Brain pericyte (primary cell): ENCODE data around the gene BANF2.

ENCODE experiments used
- DNase-seq: peaks from one replicate; pipeline ENCODE4 v3.0.0-alpha.2; 2012; ENCODE audit warnings: low read depth, low spot score

Gene BANF2

GRCh38 chr20:17664025-17664633 is 35.6 kb upstream of the BANF2 start:
- DNase-seq, result no peak

- DNase-seq, result no peak
These were observed 34.0 kb upstream of the BANF2 start for GRCh38 chr20:17665756-17666155.

DNA sequence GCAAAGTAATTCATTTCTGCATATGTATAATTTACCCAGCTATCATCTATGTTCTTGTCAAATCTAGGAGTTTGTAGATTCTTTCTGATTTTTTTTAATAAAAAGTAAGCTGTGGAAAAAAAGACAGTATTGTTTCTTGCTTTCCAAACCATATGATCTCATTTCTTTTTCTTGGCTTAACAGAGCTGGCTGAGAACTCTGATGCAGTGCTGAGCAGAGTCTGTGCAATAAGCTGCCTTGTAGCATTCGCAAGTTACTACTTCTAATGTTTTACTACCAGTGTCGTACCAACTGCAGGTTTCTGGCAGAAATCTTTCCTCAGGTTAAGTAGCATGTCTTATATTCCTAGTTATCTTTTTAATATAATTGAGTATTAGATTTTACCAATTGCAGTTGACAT is 33.3 kb upstream of the BANF2 start:
- DNase-seq, result no peak

DNA sequence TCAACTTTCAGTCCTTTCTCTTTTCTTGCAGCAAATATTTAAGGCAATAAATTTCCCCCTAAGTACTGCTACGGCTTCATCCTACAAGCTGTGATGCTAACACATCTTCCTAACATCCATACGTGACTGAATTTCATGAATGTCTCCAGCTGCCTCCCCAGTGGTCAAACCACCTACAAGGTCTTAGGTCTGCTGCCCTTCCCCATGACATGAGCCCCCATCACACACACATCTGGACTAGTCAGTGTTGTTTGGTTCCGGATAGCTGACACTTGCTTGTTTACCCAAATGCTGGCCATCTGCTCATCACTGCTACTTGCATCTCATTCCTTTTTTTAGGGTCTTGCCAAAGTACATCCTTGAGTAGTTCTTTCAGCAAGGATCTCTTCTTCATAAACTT is 32.3 kb upstream of the BANF2 start:
- no peak for DNase-seq

GRCh38 chr20:17668432-17668831 is 31.3 kb upstream of the BANF2 start:
- DNase-seq, result no peak

DNA sequence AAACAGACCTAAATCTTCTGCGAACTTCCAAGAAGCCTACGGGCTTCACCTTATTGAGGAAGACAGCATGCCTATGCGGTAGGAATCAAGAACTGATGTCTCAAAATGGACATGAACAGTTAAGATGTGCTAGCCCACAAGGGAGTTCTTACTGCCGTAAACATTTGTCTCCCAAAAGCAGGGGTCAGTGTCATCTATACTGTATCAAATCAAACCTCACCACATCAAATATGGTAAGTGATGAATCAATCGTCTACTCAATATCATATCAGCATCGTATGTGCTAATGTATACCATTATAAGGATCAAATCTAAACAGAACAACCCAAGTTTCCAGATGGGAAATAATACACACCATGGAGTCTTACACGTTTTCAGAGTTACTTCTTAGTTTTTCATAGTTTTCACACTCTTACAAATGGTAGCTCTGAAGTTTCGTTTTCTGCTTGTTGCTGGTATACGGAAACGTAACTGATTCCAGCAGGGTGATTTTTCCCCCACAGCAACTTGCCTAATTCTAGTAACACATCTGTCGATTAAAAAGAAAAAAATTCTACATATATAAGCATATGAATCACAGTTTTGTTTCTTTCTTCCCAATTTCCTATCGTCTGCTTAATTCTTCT is 30.3 kb upstream of the BANF2 start:
- no peak for DNase-seq

GRCh38 chr20:17671011-17671410 is 28.8 kb upstream of the BANF2 start:
- no peak for DNase-seq

- DNase-seq, result no peak
These were observed 28.2 kb upstream of the BANF2 start for GRCh38 chr20:17671565-17671964.

GRCh38 chr20:17673084-17673483 is 26.7 kb upstream of the BANF2 start:
- no peak for DNase-seq

GRCh38 chr20:17674722-17675518 is 24.8 kb upstream of the BANF2 start:
- DNase-seq, result no peak

- DNase-seq, result no peak
These were observed 24.0 kb upstream of the BANF2 start for GRCh38 chr20:17675519-17676377.

- no peak for DNase-seq
These were observed 23.4 kb upstream of the BANF2 start for GRCh38 chr20:17676378-17676759.

GRCh38 chr20:17676942-17677341 is 22.8 kb upstream of the BANF2 start:
- no peak for DNase-seq

DNA sequence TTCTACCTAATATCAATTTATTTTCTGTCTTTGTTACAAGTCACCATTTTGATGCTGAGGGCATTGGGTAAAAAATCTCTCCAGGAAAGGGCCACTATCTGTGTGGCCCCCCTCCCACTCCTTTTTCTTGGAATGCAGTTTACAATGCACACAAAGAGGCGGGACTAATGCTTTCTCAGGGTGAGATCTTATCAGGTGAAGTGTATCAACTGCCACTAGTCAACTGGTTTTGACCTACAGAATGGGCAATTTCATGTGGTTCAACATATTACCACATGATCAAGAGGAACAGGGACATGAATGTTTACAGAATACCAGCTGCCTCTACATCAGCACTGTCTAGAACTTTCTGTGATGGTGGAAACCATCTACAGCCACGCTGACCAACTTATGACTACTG is 21.5 kb upstream of the BANF2 start:
- no peak for DNase-seq

DNA sequence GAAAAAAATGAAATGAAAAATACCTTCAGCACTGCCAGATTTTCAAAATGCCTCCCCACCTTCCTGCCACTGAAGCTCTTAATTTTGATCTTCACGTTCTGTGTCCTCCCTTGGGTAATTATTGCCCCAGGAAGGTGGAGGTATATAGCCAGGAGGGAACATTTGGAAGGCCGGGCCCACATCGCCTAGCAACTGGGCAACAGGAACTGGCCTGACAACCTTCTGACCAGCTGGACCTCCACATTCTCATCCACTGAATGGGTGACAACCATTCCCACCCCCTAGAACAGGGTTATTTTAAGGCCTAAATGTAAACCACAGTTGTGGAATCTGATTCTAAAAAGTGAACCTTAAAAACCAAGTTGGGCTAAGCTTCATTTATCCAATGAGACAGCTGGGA is 20.9 kb upstream of the BANF2 start:
- no peak for DNase-seq

DNA sequence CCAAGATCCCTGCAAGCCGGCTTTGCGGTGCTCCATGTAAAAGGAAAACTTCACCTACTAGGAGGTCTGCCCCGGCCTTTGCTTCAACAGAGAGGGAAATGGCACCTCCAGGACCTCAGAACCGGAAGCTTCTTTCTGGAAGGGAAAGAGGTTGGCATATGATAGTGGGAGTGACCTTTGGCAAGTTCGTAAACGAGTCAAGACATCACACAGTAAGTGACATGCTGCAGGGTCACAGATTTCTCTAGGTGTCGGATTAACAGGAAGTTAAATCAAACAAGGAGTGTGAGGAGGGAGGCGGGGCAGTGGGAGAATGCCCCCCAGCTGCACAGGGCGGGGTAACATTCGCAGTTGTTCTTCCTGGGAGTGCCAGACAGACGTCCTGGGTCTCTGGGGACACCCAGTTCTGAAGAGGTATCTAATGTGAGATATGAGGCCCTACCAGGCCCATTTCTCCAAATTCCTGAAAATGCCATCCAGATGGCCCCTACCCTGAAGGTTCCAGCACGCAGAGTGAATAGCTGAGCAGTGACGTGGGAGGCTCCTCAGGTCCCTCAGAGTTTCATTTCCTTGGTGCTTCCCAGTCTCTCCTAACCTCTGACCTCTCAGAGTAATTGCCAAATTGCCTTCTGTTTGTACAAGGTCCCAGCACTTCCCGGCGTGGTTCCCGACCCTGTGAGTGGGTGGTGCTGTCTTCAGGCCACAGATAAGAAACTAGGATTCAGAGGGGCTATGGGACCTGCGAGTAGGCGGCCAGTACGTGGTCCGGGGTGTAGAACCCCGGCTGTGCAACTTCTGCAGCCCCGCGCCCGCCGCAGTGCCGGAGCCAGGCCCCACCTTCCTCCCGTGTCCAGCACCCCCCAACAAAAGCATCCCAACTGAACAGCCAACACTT is 19.6 kb upstream of the BANF2 start:
- no peak for DNase-seq

DNA sequence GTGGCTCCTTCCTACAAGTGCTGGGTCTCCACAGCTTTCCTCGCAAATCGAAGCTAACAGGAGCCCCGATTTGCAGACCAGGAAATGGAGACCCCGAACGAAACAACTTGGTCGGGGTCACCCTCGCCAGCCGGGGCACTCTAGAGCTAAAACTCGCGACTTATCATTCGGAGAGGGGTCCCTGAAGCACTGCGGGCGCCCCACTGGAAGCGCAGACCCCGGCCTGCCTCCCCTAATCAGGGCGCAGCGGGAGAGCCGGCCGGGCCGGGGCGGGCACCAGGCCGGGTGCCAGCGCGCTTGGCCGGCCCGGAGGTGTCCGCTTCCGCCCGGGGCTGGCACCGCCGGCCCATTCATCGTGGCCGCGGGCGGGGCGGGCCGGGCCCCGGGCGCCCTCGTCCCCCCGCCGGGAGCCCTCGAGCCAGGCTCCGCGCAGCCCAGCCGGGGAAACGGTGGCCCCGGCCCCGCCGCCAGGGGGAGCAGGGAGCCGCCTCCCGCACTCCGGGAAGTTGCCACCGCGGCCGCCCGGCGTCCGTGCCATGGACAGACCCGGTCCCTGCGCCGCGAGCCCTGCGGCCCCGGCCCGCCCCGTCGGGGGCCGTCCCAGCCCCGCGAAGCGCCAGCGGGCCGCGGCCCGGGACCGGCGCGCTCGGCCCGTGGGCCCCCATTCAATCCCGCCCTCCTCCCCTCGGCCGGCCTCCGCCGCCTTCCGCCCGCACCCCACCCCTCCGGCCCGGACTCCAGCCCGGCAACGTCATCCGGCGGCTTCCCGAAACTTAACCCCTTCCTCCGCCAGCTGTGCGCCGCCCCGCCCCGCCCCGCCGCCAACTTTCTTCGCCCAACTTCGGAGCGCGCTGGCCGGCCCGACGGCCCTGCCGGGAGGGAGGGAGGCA is 18.7 kb upstream of the BANF2 start:
- DNase-seq, result no peak

- DNase-seq, result no peak
These were observed 18.1 kb upstream of the BANF2 start for GRCh38 chr20:17681726-17682102.

GRCh38 chr20:17682103-17682888 is 17.5 kb upstream of the BANF2 start, which contains the start of gene RRBP1:
RRBP1 (minus strand) TSS chr20:17682242; CDS start chr20:17660507, 21,735 bp downstream.
- DNase-seq, result peak; percentile 95
